Lung (tissue), 12 donors: Measurements from ENCODE around the gene POLR2L. TPM values are rescaled to one million over a fixed set of nuclear protein-coding genes. Genes with fewer than 3 reads are reported as not detected.

ENCODE experiments used
- ATAC-seq: fragments of 200-7000 bp; cut with Tn5 transposase; one replicate; pipeline ENCODE4 v1.9.1; 2020; ENCODE audit warnings: moderate number of reproducible peaks; ENCODE audit not compliant: insufficient read depth, low FRiP score
- DNase-seq, 3 donors: peaks; one replicate each; pipeline ENCODE4 v3.0.0-alpha.2; 2013 to 2017
- H3K27ac ChIP-seq, 2 donors: one replicate each; pipeline ENCODE4 v1.5.1; 2013; ENCODE audit warnings: mild to moderate bottlenecking in 2 of 2, moderate library complexity in 2 of 2, control low read depth in 1 of 2, inconsistent platforms in 1 of 2, low read depth in 1 of 2, low read length in 1 of 2
- H3K27me3 ChIP-seq, 3 donors: one replicate each; pipeline ENCODE4 v1.5.1; 2013; ENCODE audit warnings: low read length in 2 of 3; ENCODE audit not compliant: control insufficient read depth in 3 of 3, insufficient read depth in 3 of 3
- H3K36me3 ChIP-seq, 4 donors: one replicate each; pipeline ENCODE4 v1.5.1; 2013; ENCODE audit warnings: low read length in 4 of 4, mild to moderate bottlenecking in 1 of 4, moderate library complexity in 1 of 4; ENCODE audit not compliant: control insufficient read depth in 4 of 4, insufficient read depth in 4 of 4
- H3K4me1 ChIP-seq, 5 donors: one replicate each; pipeline ENCODE4 v1.5.1; 2013; ENCODE audit warnings: low read length in 5 of 5, mild to moderate bottlenecking in 2 of 5, moderate library complexity in 1 of 5; ENCODE audit not compliant: control insufficient read depth in 5 of 5, insufficient read depth in 5 of 5
- H3K4me3 ChIP-seq: one replicate; pipeline ENCODE4 v1.5.1; 2013; ENCODE audit warnings: mild to moderate bottlenecking, control low read depth, moderate library complexity
- H3K9ac ChIP-seq, 2 donors: one replicate each; pipeline ENCODE4 v1.5.1; 2013; ENCODE audit warnings: low read length in 2 of 2, control low read depth in 1 of 2; ENCODE audit not compliant: insufficient read depth in 1 of 2
- H3K9me3 ChIP-seq, 4 donors: one replicate each; pipeline ENCODE4 v1.5.1; 2013; ENCODE audit warnings: low read length in 3 of 4, mild to moderate bottlenecking in 1 of 4, moderate library complexity in 1 of 4; ENCODE audit not compliant: control insufficient read depth in 4 of 4, insufficient read depth in 3 of 4
- WGBS, 2 donors: extraction: QIAGEN DNeasy Blood & Tissue Kit; methylation state at CpG; one replicate each; pipeline ENCODE4 v1.1.7; 2013; 5-methylcytosine and 5-hydroxymethylcytosine counted together
- polyA plus RNA-seq, 2 donors: library from polyadenylated mRNA; stranded (reverse); fragments of 200-250 nt; gene quantifications; one replicate each; pipeline ENCODE4 v1.2.1, GENCODE V29; 2013
- total RNA-seq, 2 donors: library from RNA; depleted of rRNA in 1 of 2; stranded (reverse); fragments of >200 nt in 1 of 2; gene quantifications; one replicate each; pipeline ENCODE4 v1.2.1, GENCODE V29; 2014 to 2021
- TF ChIP-seq, protein P1 (sequence below): IDR thresholded peaks from 2 replicates; pipeline ENCODE4 v1.5.1; 2012; ENCODE audit warnings: mild to moderate bottlenecking; ENCODE audit errors: control extremely low read depth, extremely low read depth
- donor health status: control.
- donor health status: control.
- donor health status: Bipolar disorder and iron deficiency.
- donor health status: healthy.
- donor health status: DM: yes; HTN: yes; CAD: no.

POLR2L gene
- total and polyA plus RNA-seq, 4 donors: 144 to 183 (median 167) TPM

GRCh38 chr11:864898-865297 lies 22.6 kb upstream of the POLR2L start:
- no peak overlapping the region for H3K27ac ChIP-seq
- no peak for DNase-seq
- WGBS, 2 donors: 91% methylated on average over 10 to 11 of the region's 11 CpGs
- no peaks in the 10 kb centered on the region for H3K9me3 ChIP-seq
- peaks cover 0 to 27% (median 0%) of the 10 kb centered on the region in 5 donors for H3K4me1 ChIP-seq
- peaks cover 0 to 54% (median 4%) of the 10 kb centered on the region in 4 donors for H3K36me3 ChIP-seq
- TF ChIP-seq, protein P1, sequence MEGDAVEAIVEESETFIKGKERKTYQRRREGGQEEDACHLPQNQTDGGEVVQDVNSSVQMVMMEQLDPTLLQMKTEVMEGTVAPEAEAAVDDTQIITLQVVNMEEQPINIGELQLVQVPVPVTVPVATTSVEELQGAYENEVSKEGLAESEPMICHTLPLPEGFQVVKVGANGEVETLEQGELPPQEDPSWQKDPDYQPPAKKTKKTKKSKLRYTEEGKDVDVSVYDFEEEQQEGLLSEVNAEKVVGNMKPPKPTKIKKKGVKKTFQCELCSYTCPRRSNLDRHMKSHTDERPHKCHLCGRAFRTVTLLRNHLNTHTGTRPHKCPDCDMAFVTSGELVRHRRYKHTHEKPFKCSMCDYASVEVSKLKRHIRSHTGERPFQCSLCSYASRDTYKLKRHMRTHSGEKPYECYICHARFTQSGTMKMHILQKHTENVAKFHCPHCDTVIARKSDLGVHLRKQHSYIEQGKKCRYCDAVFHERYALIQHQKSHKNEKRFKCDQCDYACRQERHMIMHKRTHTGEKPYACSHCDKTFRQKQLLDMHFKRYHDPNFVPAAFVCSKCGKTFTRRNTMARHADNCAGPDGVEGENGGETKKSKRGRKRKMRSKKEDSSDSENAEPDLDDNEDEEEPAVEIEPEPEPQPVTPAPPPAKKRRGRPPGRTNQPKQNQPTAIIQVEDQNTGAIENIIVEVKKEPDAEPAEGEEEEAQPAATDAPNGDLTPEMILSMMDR: no peak
- H3K4me3 ChIP-seq: no peak overlapping the region
- H3K27me3 ChIP-seq: no peaks in the 10 kb centered on the region
- no peak for ATAC-seq
- H3K9ac ChIP-seq: no peak overlapping the region

DNA sequence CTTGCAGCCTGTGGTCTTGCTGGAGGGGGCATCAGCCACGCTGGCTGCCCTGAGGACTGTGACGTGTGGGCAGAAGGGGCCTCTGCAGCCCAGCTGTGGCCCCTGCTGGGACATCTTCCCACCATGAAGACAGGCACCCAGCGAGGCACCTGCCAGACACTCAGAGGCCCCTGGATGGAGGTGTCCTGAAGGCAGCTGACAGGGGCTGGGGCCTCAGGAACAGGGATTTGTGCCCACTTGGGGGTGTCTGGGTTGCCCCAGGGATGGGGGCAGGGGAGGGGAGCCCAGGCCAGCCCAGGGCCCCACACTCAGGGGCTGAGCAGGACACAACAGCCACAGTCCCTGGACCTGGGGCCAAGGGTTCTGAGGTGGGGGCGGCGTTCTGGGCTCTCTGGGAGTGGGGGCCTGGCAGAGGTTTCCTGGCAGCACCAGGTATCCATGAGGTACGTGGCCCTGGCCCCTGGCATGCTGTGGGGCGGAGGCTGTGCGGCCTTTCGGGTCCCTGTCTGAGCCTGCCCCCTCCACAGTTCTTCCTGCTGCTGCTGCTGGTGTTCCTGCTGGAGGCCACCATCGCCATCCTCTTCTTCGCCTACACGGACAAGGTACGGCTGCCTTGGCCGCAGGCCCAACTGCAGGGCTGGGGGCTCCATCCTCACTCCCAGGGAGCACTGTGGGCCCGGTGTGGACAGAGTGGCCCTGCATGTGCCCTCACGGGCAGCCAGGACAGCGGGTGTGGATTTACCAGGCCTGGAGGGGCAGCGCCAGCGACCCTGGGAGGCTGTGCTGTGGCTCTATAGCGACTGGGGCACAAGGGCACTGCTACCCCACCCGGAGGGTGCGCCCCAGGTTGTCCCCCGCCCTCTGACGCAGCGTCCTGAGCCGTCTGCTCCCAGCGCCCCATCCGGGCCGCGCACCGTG lies 21.8 kb upstream of the POLR2L start:
- Histone ChIP-seq H3K9ac (no peak overlapping the region), H3K4me1 (peaks cover 0 to 34% (median 5%) of the 10 kb centered on the region in 5 donors), H3K27ac (no peak overlapping the region), H3K4me3 (no peak overlapping the region), H3K9me3 (no peaks in the 10 kb centered on the region), H3K27me3 (no peaks in the 10 kb centered on the region), H3K36me3 (peaks cover 0 to 54% (median 4%) of the 10 kb centered on the region in 4 donors)
- ATAC-seq (no peak), DNase-seq (no peak)
- WGBS, 2 donors: 92 to 94% methylated on average over 31 of the region's 31 CpGs
- TF ChIP-seq, protein P1: no peak

DNA sequence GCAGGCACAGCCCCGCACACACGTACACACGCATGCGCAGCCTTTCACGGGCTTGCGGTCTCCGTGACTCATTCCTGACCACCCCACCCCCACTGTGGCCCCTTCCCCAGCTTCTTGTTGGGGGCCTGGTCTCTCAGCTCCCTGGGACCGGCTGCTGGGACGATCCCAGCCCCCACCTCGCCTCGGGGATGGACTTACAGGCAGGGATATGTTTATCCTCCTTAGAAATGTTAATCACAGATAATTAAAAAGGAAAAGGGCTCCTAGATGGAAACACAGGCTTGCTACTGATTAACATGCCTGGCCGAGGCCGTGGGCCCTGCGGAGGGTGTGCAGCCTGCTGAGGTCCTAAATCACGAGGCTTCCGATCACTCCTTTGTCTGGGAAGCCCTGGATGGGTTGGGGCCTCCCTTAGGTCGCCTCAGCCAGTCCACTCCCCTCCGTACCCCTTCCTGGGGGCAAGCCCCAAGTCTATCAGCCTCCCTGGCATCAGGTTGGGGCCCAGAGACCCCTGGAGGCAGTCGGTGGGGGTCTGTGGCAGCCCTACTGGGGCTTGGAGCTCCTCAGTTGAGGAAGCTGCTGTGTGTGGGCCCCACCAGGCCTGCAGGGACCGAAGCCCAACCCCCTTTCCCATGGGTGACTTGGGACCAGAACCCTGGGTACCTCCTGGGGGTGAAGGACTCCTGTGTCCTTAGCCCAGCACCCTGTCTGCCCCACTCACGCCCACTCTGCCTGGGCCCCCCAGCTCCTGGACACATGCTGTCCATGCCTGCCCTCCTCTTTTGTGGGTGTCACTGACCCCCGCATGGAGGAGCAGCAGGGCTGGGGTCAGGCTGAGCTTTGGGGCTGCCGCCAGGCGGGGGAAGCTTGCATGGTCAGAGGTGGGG lies 20.9 kb upstream of the POLR2L start:
- H3K27me3 ChIP-seq: no peaks in the 10 kb centered on the region
- DNase-seq (peak; percentile 45 to 48 (median 46)), ATAC-seq (no peak)
- H3K27ac ChIP-seq: no peak overlapping the region
- peaks cover 0 to 35% (median 12%) of the 10 kb centered on the region in 5 donors for H3K4me1 ChIP-seq
- no peak overlapping the region for H3K9ac ChIP-seq
- TF ChIP-seq, protein P1: no peak
- WGBS, 2 donors: 89 to 90% methylated on average over 24 of the region's 24 CpGs
- H3K4me3 ChIP-seq: no peak overlapping the region
- H3K36me3 ChIP-seq: peaks cover 0 to 52% (median 2%) of the 10 kb centered on the region in 4 donors
- no peaks in the 10 kb centered on the region for H3K9me3 ChIP-seq
